Subcutaneous adipose tissue (tissue), 4 donors: Measurements from ENCODE around the gene FRMPD1. TPM values are rescaled to one million over a fixed set of nuclear protein-coding genes. Genes with fewer than 3 reads are reported as not detected.

Experiments
- total RNA-seq, 4 donors: library from RNA; depleted of rRNA; stranded (reverse); fragments of >200 nt; gene quantifications; one replicate each; pipeline ENCODE4 v1.1.0, GENCODE V29; 2016
- TF ChIP-seq, protein P1 (sequence below): fragments of 450-650 bp; IDR thresholded peaks from one replicate; pipeline ENCODE4 v1.5.1; 2016; ENCODE audit warnings: low read depth, mild to moderate bottlenecking, control low read depth, antibody characterized with exemption, moderate library complexity

The FRMPD1 gene
- total RNA-seq, 4 donors from 2014 or later, result 0.19 to 1.0 (median 0.27) TPM

DNA sequence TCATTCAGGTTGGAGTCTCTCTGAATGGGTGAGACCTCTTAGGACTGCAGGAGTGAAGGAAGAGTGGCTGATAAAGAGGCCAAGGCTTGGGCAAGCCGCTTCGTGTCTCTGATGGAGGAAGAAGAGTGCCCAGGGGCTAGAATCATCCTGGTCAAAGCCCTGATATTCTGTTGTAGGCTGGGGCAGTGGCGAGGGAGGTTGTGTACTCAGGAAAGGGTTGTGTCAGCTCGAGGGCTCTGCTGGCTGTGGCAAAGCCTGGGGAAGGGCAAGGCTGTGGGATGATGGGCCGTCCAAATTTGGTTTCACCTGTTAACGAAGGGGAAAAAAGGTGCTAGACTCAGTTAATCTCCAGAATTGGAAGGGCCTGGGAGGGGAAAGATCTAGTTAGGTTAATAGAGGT is 100.4 kb downstream of the FRMPD1 start:
- TF ChIP-seq, protein P1, sequence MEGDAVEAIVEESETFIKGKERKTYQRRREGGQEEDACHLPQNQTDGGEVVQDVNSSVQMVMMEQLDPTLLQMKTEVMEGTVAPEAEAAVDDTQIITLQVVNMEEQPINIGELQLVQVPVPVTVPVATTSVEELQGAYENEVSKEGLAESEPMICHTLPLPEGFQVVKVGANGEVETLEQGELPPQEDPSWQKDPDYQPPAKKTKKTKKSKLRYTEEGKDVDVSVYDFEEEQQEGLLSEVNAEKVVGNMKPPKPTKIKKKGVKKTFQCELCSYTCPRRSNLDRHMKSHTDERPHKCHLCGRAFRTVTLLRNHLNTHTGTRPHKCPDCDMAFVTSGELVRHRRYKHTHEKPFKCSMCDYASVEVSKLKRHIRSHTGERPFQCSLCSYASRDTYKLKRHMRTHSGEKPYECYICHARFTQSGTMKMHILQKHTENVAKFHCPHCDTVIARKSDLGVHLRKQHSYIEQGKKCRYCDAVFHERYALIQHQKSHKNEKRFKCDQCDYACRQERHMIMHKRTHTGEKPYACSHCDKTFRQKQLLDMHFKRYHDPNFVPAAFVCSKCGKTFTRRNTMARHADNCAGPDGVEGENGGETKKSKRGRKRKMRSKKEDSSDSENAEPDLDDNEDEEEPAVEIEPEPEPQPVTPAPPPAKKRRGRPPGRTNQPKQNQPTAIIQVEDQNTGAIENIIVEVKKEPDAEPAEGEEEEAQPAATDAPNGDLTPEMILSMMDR, result no peak

DNA sequence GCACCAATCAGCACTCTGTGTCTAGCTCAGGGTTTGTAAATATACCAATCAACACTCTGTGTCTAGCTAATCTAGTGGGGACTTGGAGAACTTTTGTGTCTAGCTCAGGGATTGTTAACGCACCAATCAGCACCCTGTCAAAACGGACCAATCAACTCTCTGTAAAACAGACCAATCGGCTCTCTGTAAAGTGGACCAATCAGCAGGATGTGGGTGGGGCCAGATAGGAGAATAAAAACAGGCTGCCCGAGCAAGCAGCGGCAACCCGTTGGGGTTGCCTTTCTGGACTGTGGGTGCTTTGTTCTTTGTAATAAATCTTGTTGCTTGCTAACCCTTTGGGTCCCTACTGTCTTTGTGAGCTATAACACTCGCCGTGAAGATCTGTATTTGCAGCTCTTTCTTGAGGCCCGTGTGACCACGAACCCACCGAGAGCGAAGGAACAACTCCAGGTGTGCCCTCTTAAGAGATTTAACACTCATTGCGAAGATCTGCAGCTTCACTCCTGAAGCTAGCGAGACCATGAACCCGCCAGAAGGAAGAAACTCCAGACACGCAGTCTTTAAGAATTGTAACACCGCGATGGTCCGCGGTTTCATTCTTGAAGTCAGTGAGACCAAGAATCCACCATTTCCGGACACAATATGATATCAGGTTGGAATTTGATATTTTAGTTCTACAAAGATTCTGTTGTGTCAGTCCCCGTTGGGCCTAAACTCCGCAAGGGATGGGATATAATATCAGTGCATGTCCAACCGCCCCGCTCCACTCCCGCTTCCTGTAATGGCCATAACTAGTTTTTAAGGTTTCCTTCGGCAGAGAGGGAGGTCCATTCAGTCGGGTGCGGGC is 102.1 kb downstream of the FRMPD1 start:
- TF ChIP-seq, protein P1, result no peak

DNA sequence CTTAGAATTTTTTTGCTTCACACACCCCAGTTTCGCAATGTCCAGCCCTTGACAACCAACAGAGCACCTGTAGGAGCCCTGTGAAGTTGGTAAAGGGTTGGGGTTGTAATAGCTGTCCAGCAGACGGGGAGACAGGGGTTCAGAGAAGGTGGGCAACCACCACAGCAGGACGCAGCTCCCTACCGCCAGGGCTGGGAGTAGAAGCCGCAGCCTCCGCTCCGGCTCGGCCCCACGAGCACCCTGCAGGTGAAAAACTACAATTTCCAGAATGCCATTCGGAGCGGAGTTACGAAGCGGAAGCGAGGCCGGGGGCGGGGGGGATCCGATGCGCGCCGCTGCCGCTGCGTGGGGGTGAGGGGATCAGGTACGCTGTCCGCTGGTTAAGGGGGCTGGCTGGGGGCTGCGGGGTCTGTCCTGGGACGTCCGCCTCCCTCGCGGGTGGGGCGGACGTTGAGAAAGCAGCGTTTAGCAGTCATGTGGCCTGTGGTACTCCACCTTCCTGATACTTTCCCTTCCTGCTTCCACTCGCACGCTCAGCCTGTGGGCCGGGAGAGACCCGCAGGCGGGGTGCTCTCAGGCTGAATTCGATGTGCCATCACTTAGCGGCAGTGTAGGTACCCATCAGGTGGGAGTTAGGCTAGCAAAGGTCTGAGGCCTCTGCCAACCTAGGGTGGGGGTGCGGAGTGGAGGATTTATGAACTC is 102.9 kb downstream of the FRMPD1 start, which contains the start of gene TRMT10B:
TSS of gene TRMT10B (plus strand) at position 317 of the 702 bp plus-strand sequence. CDS start 8,127 bp downstream, outside the sequence.
- TF ChIP-seq, protein P1, result no peak

DNA sequence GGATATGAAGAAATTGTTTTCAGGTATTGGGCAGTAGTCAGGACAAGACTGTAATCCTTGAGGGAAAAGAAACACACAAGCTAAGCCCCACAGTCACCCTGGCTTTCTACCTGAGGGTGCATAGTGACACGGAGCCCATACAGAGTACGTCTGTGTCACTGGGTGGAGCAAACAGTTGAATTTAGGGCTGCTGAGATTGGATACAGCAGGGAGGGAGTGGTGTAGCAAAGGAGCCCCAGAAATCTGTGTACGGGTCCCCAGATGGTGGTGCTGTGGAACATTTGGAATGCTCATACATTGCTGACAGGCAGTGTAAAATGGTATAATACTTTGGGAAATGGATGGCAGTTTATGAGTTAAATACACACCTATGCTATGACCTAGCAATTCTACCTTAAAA is 108.0 kb downstream of the FRMPD1 start:
- TF ChIP-seq, protein P1, result no peak

DNA sequence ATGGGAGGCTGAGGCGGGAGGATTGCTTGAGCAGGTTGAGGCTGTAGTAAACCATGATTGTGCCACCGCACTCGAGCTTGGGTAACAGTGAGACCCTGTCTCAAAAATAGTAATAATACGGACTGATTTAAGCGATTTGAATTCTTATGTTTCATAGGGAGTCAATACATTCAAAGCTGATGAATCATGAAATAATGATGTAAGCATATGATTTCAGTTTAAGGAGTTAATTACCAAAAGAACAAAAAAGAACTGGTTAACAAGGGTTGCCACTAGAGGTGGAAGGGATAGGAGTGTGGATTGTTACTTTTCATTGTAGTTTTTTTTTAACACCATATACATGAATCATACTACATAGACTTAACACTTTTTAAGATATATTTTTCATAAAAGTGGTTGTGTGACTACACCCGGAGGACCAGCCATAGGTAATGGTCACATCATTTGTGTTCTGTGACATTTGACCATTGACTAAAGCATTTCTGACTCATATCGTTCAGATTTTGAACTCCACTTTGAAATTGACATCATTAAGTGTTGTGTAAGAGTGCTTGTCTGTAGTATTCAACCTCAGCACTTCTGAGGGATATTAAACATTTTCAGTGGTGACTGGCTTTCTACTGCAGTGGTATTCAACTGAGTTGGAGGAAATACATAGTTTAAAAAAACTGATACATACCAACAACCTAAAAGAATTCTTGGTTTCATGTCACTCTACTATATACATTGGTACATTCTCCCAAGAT is 109.8 kb downstream of the FRMPD1 start:
- TF ChIP-seq, protein P1, result no peak

DNA sequence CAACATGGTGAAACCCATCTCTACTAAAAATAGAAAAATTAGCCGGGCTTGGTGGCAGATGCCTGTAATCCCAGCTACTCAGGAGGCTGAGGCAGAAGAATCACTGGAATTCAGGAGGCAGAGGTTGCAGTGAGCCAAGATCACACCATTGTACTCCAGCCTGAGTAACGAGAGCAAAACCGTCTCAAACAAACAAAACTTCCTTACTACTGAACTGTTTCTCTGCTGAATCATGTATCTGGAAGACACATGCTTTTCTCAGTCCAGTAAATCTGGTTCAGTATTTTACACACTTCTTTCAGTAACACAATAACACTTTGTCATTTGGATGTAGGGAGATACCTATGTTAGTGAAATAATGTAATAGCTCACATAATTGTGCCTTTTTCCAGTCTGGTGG is 110.8 kb downstream of the FRMPD1 start:
- TF ChIP-seq, protein P1, result no peak
